ENCODE measurements around the gene TAS1R3.

The TAS1R3 gene

DNA sequence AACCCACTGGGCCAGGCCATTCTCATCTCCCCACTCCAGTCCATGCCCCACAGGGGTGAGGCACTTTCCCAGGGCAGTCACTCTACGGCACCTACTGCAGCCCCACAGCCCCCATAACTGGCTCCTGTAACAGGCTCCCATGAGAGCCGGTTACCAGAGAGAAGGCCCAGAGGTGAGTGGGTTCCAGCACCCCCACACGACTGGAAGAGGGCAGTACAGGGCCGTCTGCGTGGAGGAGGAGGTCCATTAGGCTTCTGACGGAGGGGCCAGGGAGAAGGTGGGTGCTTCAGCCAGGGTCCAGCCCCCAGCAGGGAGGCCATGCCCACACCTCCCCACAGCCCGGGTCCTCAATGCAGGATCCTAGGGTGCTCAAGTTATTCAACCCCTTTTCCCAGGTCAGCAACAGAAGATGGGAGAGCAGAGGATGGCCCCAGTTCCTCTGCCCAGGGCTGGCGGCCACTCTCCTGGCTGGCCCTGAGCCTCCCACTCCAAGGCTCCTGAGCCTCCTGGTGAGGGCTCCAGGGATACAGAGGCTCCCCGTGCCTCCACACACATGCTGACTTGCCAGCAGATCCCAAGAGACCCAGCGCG is 24.9 kb upstream of the TAS1R3 start:
- no peak for DNase-seq (ENCODE audit: low read depth, low spot score)
- in situ Hi-C loops (cut with HindIII; ENCODE audit: low sequenced_read_pairs), result no loop called here
- TF ChIP-seq, protein P1, sequence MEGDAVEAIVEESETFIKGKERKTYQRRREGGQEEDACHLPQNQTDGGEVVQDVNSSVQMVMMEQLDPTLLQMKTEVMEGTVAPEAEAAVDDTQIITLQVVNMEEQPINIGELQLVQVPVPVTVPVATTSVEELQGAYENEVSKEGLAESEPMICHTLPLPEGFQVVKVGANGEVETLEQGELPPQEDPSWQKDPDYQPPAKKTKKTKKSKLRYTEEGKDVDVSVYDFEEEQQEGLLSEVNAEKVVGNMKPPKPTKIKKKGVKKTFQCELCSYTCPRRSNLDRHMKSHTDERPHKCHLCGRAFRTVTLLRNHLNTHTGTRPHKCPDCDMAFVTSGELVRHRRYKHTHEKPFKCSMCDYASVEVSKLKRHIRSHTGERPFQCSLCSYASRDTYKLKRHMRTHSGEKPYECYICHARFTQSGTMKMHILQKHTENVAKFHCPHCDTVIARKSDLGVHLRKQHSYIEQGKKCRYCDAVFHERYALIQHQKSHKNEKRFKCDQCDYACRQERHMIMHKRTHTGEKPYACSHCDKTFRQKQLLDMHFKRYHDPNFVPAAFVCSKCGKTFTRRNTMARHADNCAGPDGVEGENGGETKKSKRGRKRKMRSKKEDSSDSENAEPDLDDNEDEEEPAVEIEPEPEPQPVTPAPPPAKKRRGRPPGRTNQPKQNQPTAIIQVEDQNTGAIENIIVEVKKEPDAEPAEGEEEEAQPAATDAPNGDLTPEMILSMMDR (IDR thresholded peaks at IDR 0.05; ENCODE audit: low read depth, low read length), result peak; percentile 29
- peak overlapping the region; percentile 69 for H3K4me3 ChIP-seq (ENCODE audit: low read depth, low read length)

DNA sequence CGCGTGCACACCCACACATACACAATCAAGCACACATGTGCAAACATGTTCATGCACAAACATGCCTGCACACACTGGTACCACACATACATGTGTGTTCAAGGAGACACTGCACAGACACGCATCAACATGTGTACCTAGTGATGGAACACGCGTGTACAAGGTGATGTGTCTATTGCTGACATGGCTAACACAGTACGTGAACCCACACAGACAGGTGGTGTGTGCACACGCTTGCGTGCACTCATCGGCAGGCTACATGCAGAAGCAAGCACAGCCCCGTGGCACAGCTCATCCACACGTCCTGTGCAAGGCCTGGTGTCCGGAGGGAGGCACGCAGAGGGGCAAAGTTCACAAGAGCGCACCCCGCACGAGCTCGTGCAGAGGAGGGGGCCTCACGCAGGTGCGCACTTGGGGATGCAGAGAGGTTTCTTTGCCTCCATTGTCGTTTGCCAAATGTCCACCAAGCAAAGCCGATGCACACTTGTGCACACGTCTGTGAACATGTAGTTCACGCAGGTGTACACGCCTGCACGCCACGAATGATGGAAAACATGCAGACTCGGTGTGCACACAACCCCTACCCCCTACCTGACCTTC is 24.3 kb upstream of the TAS1R3 start:
- no peak for DNase-seq (ENCODE audit: low read depth, low spot score)
- H3K4me3 ChIP-seq (ENCODE audit: low read depth, low read length), result peak overlapping the region; percentile 69
- in situ Hi-C loops (cut with HindIII; ENCODE audit: low sequenced_read_pairs), result no loop called here
- TF ChIP-seq, protein P1 (IDR thresholded peaks at IDR 0.05; ENCODE audit: low read depth, low read length), result no peak

DNA sequence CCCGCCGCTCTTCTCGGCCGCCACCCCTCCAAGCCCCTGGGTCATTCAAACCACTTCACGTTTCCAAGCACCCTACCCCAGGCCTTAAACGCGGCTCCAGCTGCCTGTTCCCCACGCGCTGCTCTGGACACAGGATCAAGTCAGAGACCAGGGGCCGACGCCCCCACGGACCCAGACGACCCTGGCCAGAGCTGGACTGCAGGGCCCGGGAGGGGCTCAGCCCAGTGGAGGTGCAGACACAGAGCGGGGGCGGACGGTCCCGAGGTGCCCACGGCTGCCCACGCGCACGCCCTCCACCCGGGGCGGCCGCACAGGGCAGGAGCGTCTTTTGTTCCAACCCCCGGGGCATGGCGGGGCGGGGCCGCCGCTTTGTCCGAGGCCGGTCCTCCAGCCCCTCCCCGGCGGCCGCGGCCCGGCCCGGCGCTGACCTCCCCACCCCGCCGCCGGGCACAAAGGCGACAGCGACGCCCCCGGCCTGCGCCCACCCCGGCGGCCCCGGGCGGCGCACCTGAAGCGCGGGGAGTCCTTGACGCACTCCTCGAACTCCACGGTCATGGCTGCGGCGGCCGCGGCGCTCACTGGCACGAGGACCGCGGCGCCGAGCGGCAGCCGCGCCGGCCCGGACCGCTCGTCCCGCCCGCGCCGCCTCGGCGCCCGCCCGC is 23.7 kb upstream of the TAS1R3 start:
- in situ Hi-C loops (cut with HindIII; ENCODE audit: low sequenced_read_pairs), result no loop called here
- no peak for DNase-seq (ENCODE audit: low read depth, low spot score)
- peak overlapping the region; percentile 69 for H3K4me3 ChIP-seq (ENCODE audit: low read depth, low read length)
- TF ChIP-seq, protein P1 (IDR thresholded peaks at IDR 0.05; ENCODE audit: low read depth, low read length), result no peak

DNA sequence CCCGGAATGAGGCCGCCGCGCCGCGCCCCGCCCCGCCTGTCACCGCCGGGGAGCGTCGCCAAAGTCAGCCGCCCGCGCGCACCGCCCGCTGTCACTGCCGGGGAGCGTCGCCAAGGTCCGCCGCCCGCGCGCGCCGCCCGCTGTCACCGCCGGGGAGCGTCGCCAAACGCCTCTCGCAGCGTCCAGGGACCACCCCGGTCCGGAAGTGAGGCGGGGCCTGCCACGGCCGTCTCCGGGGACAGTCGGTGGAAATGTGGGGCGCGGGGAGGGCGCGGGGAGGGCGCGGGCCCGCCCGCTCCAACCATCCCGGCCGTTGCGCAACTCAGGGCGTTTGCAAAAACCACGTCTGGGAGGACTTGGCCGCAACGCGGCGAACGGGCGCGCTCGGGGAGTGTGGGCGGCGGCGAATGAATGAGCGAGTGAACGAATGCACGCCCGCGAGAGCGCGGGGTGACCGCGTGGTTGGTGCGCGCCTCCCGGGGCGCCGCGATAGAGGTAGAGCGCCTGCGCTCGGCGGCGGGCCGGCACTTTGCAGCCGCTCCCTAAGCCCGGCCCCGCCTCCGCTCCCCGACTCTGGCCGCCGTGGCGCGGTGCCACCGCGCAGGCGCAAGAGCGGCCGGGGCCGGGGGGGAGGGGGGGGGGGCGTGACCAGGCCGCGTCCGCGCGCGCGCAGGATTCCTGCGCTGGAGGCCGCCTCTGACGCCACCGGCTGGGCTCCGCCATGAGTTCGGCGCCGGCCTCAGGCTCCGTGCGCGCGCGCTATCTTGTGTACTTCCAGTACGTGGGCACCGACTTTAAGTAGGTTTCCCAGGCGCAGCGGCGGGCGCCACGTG is 22.9 kb upstream of the TAS1R3 start, which contains the start of the genes ACAP3 and PUSL1:
TSS of gene ACAP3 (minus strand) at position 8 of the 833 bp plus-strand sequence. CDS start 115 bp downstream, outside the sequence.
TSS of gene PUSL1 (plus strand) at position 675 of the 833 bp plus-strand sequence. CDS start at position 722, 47 bp downstream.
- in situ Hi-C loops (cut with HindIII; ENCODE audit: low sequenced_read_pairs), result no loop called here
- TF ChIP-seq, protein P1 (IDR thresholded peaks at IDR 0.05; ENCODE audit: low read depth, low read length), result no peak
- DNase-seq (ENCODE audit: low read depth, low spot score), result peak; percentile 95
- H3K4me3 ChIP-seq (ENCODE audit: low read depth, low read length), result peak within 1 kb of the TSS; percentile 69

DNA sequence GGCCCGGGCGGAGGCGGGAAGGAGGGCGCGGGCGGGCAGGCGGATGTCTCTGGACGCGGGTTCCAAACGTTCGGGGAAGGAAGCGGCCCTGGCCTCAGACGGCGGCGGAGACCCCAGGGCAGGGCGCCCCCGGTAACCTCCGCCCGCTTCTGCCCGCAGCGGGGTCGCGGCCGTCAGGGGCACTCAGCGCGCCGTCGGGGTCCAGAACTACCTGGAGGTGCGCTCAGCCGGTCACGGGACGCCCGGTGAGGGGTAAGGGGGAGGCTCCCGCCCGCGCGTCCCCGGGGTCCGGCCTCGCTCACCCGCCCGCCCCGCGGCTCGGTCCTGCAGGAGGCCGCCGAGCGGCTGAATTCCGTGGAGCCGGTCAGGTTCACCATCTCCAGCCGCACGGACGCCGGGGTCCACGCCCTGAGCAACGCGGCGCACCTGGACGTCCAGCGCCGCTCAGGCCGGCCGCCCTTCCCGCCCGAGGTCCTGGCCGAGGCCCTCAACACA is 22.3 kb upstream of the TAS1R3 start:
- in situ Hi-C loops (cut with HindIII; ENCODE audit: low sequenced_read_pairs), result no loop called here
- peak overlapping the region; percentile 53 for H3K4me3 ChIP-seq (ENCODE audit: low read depth, low read length)
- TF ChIP-seq, protein P1 (IDR thresholded peaks at IDR 0.05; ENCODE audit: low read depth, low read length), result no peak
- DNase-seq (ENCODE audit: low read depth, low spot score), result no peak

All from astrocyte of the spinal cord (primary cell).